Stimulated activated naive CD8-positive, alpha-beta T cell treated with anti-CD3 and anti-CD28 coated beads, Interleukin-15, amount 100 ng/mL, for 72 hours (primary cell): ENCODE measurements around the gene GRHL1.

Experiments used
- ATAC-seq: fragments of 150-1000 bp; cut with Tn5 transposase; 2 replicates; pipeline ENCODE4 v1.10.0; 2021; ENCODE audit warnings: mild to moderate bottlenecking, moderate library complexity
- DNase-seq, 2 donors: peaks; one replicate each; pipeline ENCODE4 v3.0.0; 2021 to 2022
- H3K27ac Mint-ChIP-seq, 2 donors: one replicate each; pipeline ENCODE4 v1.8.0; 2022; ENCODE audit warnings: mild to moderate bottlenecking in 2 of 2, mixed read lengths in 2 of 2, moderate library complexity in 2 of 2
- H3K27me3 Mint-ChIP-seq: one replicate; pipeline ENCODE4 v1.8.0; 2022; ENCODE audit warnings: mixed read lengths
- H3K4me1 Mint-ChIP-seq: one replicate; pipeline ENCODE4 v1.8.0; 2022; ENCODE audit warnings: mild to moderate bottlenecking, mixed read lengths
- H3K4me3 Mint-ChIP-seq, 2 donors: one replicate each; pipeline ENCODE4 v1.8.0; 2022; ENCODE audit warnings: mild to moderate bottlenecking in 2 of 2, mixed read lengths in 2 of 2, moderate library complexity in 1 of 2
- H3K9me3 Mint-ChIP-seq, 2 donors: one replicate each; pipeline ENCODE4 v1.8.0; 2022; ENCODE audit warnings: mixed read lengths in 2 of 2

Gene GRHL1

GRCh38 chr2:9959262-9959661 lies 7.8 kb downstream of the GRHL1 start:
- no peaks in the 10 kb centered on the region for H3K4me1 Mint-ChIP-seq
- no peak overlapping the region for H3K27ac Mint-ChIP-seq
- DNase-seq: no peak
- H3K9me3 Mint-ChIP-seq: no peaks in the 10 kb centered on the region
- H3K4me3 Mint-ChIP-seq: no peak overlapping the region
- peaks cover 8% of the 10 kb centered on the region for H3K27me3 Mint-ChIP-seq
- no peak for ATAC-seq

- Mint-ChIP-seq H3K27me3 (no peaks in the 10 kb centered on the region), H3K9me3 (no peaks in the 10 kb centered on the region), H3K27ac (no peak overlapping the region), H3K4me1 (peaks cover 13% of the 10 kb centered on the region), H3K4me3 (no peak overlapping the region)
- no peak for ATAC-seq
- no peak for DNase-seq
Measured at GRCh38 chr2:9961013-9961412, 9.5 kb downstream of the GRHL1 start.

GRCh38 chr2:9964334-9964980 lies 13.0 kb downstream of the GRHL1 start:
- Mint-ChIP-seq H3K4me1 (peaks cover 20% of the 10 kb centered on the region), H3K27ac (no peak overlapping the region)
- no peak for ATAC-seq

GRCh38 chr2:9965119-9965822 lies 13.8 kb downstream of the GRHL1 start:
- Mint-ChIP-seq H3K4me1 (peaks cover 20% of the 10 kb centered on the region), H3K9me3 (no peaks in the 10 kb centered on the region), H3K27ac (no peak overlapping the region), H3K4me3 (no peak overlapping the region), H3K27me3 (no peaks in the 10 kb centered on the region)
- DNase-seq: no peak
- ATAC-seq: no peak

More at GRCh38 chr2:9964334-9964980, 13.0 kb downstream of the GRHL1 start:
- no peak overlapping the region for H3K4me3 Mint-ChIP-seq
- no peak for DNase-seq
- no peaks in the 10 kb centered on the region for H3K9me3 Mint-ChIP-seq
- no peaks in the 10 kb centered on the region for H3K27me3 Mint-ChIP-seq

GRCh38 chr2:9966491-9967022 lies 15.1 kb downstream of the GRHL1 start:
- DNase-seq (no peak), ATAC-seq (no peak)
- no peak overlapping the region for H3K4me3 Mint-ChIP-seq
- H3K9me3 Mint-ChIP-seq: no peaks in the 10 kb centered on the region
- peaks cover 20% of the 10 kb centered on the region for H3K4me1 Mint-ChIP-seq
- H3K27me3 Mint-ChIP-seq: no peaks in the 10 kb centered on the region
- no peak overlapping the region for H3K27ac Mint-ChIP-seq

- ATAC-seq (no peak), DNase-seq (no peak)
- Mint-ChIP-seq H3K4me1 (peaks cover 20% of the 10 kb centered on the region), H3K27me3 (no peaks in the 10 kb centered on the region), H3K9me3 (no peaks in the 10 kb centered on the region), H3K27ac (no peak overlapping the region), H3K4me3 (no peak overlapping the region)
Measured at GRCh38 chr2:9967053-9967775, 15.7 kb downstream of the GRHL1 start.

GRCh38 chr2:9968553-9969497 lies 17.3 kb downstream of the GRHL1 start:
- H3K9me3 Mint-ChIP-seq: no peaks in the 10 kb centered on the region
- no peak overlapping the region for H3K4me3 Mint-ChIP-seq
- no peaks in the 10 kb centered on the region for H3K27me3 Mint-ChIP-seq

GRCh38 chr2:9970200-9971044 lies 18.9 kb downstream of the GRHL1 start:
- H3K4me1 Mint-ChIP-seq: peaks cover 31% of the 10 kb centered on the region
- no peak for ATAC-seq
- no peak for DNase-seq
- no peaks in the 10 kb centered on the region for H3K27me3 Mint-ChIP-seq
- H3K27ac Mint-ChIP-seq: no peak overlapping the region
- H3K4me3 Mint-ChIP-seq: no peak overlapping the region
- no peaks in the 10 kb centered on the region for H3K9me3 Mint-ChIP-seq

More at GRCh38 chr2:9968553-9969497, 17.3 kb downstream of the GRHL1 start:
- ATAC-seq (no peak), DNase-seq (no peak)
- no peak overlapping the region for H3K27ac Mint-ChIP-seq
- peaks cover 30% of the 10 kb centered on the region for H3K4me1 Mint-ChIP-seq

- DNase-seq (no peak), ATAC-seq (no peak)
- peaks cover 34% of the 10 kb centered on the region for H3K4me1 Mint-ChIP-seq
- H3K27ac Mint-ChIP-seq: no peak overlapping the region
- no peaks in the 10 kb centered on the region for H3K27me3 Mint-ChIP-seq
- H3K9me3 Mint-ChIP-seq: no peaks in the 10 kb centered on the region
- H3K4me3 Mint-ChIP-seq: no peak overlapping the region
Measured at GRCh38 chr2:9971105-9971818, 19.8 kb downstream of the GRHL1 start.

GRCh38 chr2:9971890-9972289 lies 20.4 kb downstream of the GRHL1 start:
- DNase-seq: no peak
- no peak for ATAC-seq
- H3K4me1 Mint-ChIP-seq: peaks cover 40% of the 10 kb centered on the region
- no peaks in the 10 kb centered on the region for H3K27me3 Mint-ChIP-seq
- H3K4me3 Mint-ChIP-seq: no peak overlapping the region
- no peaks in the 10 kb centered on the region for H3K9me3 Mint-ChIP-seq
- no peak overlapping the region for H3K27ac Mint-ChIP-seq

- Mint-ChIP-seq H3K27ac (peak overlapping the region in 1 of 2 donors; percentile 83), H3K27me3 (peaks cover 2% of the 10 kb centered on the region), H3K9me3 (peaks cover 1 to 2% of the 10 kb centered on the region in 2 donors), H3K4me3 (no peak overlapping the region), H3K4me1 (peaks cover 43% of the 10 kb centered on the region)
- no peak for DNase-seq
- no peak for ATAC-seq
Measured at GRCh38 chr2:9972621-9973479, 21.4 kb downstream of the GRHL1 start.

GRCh38 chr2:9973690-9974089 lies 22.2 kb downstream of the GRHL1 start:
- ATAC-seq (no peak), DNase-seq (no peak)
- Mint-ChIP-seq H3K4me1 (peaks cover 45% of the 10 kb centered on the region), H3K27ac (peak overlapping the region in 1 of 2 donors; percentile 37), H3K9me3 (peaks cover 7 to 8% of the 10 kb centered on the region in 2 donors), H3K4me3 (no peak overlapping the region), H3K27me3 (peaks cover 10% of the 10 kb centered on the region)

GRCh38 chr2:9974343-9974742 lies 22.9 kb downstream of the GRHL1 start:
- H3K27me3 Mint-ChIP-seq: peaks cover 10% of the 10 kb centered on the region
- ATAC-seq: no peak
- peaks cover 45% of the 10 kb centered on the region for H3K4me1 Mint-ChIP-seq
- H3K9me3 Mint-ChIP-seq: peaks cover 7 to 8% of the 10 kb centered on the region in 2 donors
- DNase-seq: no peak
- no peak overlapping the region for H3K27ac Mint-ChIP-seq
- H3K4me3 Mint-ChIP-seq: no peak overlapping the region
